ENCODE measurements around the gene PPARD.

DNA sequence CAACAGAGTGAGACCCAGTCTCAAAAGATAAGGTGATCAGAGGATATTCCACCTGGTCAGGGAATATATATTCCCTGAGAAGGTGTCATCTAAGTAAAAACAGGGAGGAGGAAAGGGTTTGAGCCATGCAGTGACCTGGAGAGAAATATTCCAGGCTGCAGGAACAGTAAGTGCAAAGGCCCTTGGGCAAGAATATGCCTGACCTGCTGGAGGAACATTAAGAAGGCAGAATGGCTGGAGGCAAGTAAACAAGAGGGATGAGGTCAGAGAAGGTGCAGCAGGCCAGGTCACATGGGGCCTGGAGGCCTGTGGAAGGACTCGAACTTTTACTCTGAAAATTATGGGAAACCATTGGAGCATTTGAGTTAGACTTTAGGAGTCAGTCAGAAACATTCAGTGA, 38.1 kb upstream of the PPARD start:
- TF ChIP-seq, protein P1, sequence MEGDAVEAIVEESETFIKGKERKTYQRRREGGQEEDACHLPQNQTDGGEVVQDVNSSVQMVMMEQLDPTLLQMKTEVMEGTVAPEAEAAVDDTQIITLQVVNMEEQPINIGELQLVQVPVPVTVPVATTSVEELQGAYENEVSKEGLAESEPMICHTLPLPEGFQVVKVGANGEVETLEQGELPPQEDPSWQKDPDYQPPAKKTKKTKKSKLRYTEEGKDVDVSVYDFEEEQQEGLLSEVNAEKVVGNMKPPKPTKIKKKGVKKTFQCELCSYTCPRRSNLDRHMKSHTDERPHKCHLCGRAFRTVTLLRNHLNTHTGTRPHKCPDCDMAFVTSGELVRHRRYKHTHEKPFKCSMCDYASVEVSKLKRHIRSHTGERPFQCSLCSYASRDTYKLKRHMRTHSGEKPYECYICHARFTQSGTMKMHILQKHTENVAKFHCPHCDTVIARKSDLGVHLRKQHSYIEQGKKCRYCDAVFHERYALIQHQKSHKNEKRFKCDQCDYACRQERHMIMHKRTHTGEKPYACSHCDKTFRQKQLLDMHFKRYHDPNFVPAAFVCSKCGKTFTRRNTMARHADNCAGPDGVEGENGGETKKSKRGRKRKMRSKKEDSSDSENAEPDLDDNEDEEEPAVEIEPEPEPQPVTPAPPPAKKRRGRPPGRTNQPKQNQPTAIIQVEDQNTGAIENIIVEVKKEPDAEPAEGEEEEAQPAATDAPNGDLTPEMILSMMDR (IDR thresholded peaks at IDR 0.05; ENCODE audit: poor library complexity, severe bottlenecking) = no peak
- TF ChIP-seq POLR2AphosphoS5 (IDR thresholded peaks at IDR 0.05) (no peak), RAD21 (conservative IDR thresholded peaks at IDR 0.05) (no peak), EZH2 (IDR thresholded peaks at IDR 0.05; ENCODE audit: borderline replicate concordance, insufficient read depth, low read length, poor library complexity, severe bottlenecking) (no peak), EP300 (conservative IDR thresholded peaks at IDR 0.05; ENCODE audit: poor library complexity, severe bottlenecking) (no peak), TAF1 (IDR thresholded peaks at IDR 0.05; ENCODE audit: low read depth) (no peak)

Measured in neural cell (in vitro differentiated cells).